22Rv1 (cell line): Measurements from ENCODE around the gene OR2M5.

Experiments
- ZFX ChIP-seq: fragments of 450-650 bp; IDR thresholded peaks from 2 replicates; pipeline ENCODE4 v1.6.1; 2017; ENCODE audit warnings: antibody characterized with exemption, borderline replicate concordance
- TF ChIP-seq, protein P1 (sequence below): fragments of 450-650 bp; IDR thresholded peaks from 2 replicates; pipeline ENCODE4 v1.5.1; 2017; ENCODE audit warnings: mild to moderate bottlenecking

DNA sequence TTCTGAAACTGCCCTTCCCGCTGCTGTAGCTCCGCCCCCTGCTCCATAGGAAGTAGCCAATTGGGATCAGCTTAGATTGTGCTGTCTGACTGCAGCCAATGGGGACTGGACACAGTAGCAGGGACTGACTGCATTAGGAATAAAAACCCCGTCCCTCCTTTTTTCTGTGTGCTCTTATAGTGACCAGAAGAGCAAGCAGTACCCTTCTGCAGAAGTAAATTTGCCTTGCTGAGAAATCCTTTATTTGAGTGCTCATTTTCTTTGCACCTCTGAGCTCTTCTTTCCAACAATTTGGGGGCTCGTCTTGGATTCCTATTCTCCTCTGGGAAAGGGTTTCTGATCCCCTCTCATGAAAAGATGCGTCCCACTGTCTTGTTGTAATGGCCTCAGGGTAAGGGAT, 33.8 kb upstream of the OR2M5 start:
- TF ChIP-seq, protein P1, sequence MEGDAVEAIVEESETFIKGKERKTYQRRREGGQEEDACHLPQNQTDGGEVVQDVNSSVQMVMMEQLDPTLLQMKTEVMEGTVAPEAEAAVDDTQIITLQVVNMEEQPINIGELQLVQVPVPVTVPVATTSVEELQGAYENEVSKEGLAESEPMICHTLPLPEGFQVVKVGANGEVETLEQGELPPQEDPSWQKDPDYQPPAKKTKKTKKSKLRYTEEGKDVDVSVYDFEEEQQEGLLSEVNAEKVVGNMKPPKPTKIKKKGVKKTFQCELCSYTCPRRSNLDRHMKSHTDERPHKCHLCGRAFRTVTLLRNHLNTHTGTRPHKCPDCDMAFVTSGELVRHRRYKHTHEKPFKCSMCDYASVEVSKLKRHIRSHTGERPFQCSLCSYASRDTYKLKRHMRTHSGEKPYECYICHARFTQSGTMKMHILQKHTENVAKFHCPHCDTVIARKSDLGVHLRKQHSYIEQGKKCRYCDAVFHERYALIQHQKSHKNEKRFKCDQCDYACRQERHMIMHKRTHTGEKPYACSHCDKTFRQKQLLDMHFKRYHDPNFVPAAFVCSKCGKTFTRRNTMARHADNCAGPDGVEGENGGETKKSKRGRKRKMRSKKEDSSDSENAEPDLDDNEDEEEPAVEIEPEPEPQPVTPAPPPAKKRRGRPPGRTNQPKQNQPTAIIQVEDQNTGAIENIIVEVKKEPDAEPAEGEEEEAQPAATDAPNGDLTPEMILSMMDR, result no peak
- TF ChIP-seq ZFX, result no peak
